Measurements from ENCODE around the gene MATN3. TPM values are rescaled to one million over a fixed set of nuclear protein-coding genes. Genes with fewer than 3 reads are reported as not detected.

MATN3 gene
- total RNA-seq, 3 donors from 2014 or later, result not detected

GRCh38 chr2:20025065-20025786, 12.8 kb upstream of the MATN3 start:
- DNase-seq (no peak), ATAC-seq (no peak)
- Mint-ChIP-seq H3K4me3 (no peak overlapping the region), H3K9me3 (peaks cover 14% of the 10 kb centered on the region), H3K27me3 (ENCODE audit: low read depth) (no peaks in the 10 kb centered on the region), H3K4me1 (ENCODE audit: low read depth) (no peaks in the 10 kb centered on the region), H3K36me3 (ENCODE audit: insufficient read depth) (peaks cover 33% of the 10 kb centered on the region)

DNA sequence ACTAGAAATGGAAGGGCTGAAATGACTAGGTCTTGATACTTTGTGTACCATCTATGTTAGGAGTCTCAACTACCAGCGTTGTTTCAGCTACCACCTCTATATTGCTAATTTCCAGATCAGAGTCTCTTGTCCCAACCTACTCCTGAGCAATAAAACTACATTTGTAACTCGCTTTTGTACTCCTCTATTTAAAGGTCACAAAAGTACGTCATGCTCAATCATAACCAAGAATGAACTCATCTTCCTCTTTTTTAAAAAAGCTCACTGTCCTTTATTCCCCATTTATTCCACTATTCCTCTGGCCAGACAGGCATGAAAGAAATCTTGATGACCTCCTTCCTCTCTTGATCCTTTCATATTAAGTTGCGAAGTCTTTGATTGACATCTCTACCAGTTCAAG, 11.2 kb upstream of the MATN3 start:
- ATAC-seq (no peak), DNase-seq (no peak)
- Mint-ChIP-seq H3K4me3 (no peak overlapping the region), H3K27me3 (ENCODE audit: low read depth) (no peaks in the 10 kb centered on the region), H3K36me3 (ENCODE audit: insufficient read depth) (peaks cover 18% of the 10 kb centered on the region), H3K9me3 (peaks cover 16% of the 10 kb centered on the region), H3K4me1 (ENCODE audit: low read depth) (no peaks in the 10 kb centered on the region)

DNA sequence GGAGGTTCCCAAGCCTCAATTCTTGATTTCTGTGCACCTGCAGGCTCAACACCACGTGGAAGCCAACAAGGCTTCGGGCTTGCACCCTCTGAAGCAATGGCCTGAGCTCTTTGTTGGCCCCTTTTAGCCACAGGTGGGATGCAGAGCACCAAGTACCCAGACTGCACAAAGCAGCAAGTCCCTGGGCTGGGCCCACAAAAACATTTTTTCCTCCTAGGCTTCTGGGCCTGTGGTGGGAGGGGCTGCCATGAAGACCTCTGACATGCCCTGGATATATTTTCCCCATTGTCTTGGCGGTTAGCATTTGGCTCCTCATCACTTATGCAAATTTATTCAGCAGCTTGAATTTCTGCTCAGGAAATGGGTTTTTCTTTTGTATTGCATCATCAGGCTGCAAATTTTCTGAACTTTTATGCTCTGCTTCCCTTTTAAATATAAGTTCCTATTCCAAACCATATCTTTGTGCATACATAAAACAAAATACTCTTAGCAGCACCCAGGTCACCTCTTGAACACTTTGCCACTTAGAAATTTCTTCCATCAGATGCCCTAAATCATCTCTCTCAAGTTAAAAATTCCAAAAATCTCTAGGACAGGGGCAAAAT, 9.0 kb upstream of the MATN3 start:
- no peak for ATAC-seq
- Mint-ChIP-seq H3K27me3 (ENCODE audit: low read depth) (no peaks in the 10 kb centered on the region), H3K4me3 (no peak overlapping the region), H3K9me3 (peaks cover 16% of the 10 kb centered on the region), H3K4me1 (ENCODE audit: low read depth) (no peaks in the 10 kb centered on the region), H3K36me3 (ENCODE audit: insufficient read depth) (peaks cover 3% of the 10 kb centered on the region)
- DNase-seq, result no peak

DNA sequence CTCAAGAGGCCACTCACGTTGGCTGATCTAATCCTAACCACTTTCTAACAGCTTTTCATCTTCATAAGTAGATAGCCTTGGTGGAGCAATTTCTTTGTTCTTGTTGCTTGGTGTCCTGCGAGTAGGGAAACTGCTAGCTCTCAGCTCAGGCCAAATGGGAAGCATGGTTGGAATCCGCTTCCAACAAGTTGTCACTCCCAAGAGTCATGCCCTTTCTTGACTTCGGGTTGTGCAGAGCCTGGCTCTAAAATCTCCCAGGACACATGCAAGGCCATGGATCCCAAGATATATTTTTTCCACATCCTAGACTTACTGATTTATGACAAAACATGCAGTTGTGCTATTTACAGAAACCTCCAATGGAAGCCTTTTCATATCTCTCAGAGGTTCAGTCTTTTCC, 7.3 kb upstream of the MATN3 start:
- ATAC-seq (no peak), DNase-seq (no peak)
- H3K4me1 Mint-ChIP-seq (ENCODE audit: low read depth), result no peaks in the 10 kb centered on the region
- H3K4me3 Mint-ChIP-seq, result no peak overlapping the region
- H3K27me3 Mint-ChIP-seq (ENCODE audit: low read depth), result peaks cover 1% of the 10 kb centered on the region
- peaks cover 16% of the 10 kb centered on the region for H3K9me3 Mint-ChIP-seq
- H3K36me3 Mint-ChIP-seq (ENCODE audit: insufficient read depth), result peaks cover 3% of the 10 kb centered on the region

DNA sequence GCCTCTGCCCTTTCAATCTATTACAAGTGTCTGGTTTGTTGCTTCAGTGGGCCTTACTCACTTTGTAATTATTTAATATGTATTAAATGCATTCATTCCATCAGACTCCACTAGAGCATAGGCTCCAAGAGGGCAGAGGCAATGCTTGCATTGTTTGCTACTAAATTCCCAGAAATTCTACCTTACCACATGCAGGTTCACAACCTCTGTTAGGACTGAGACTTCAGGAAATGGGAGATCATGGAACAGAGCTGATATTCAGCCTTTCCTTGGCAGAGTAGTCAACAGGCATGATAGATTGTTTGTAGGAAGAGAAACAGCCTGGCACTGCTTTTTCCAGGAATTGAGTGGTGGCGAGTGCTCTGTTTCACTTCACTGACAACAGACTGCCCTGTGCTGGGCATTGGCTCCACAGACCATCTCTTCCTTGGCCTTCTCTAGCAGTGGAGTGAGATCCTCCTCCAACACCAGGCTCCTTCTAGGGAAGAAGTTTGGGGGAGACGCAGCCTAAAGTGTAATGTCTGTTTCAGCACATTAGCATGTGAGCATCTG, 6.2 kb upstream of the MATN3 start:
- peaks cover 7% of the 10 kb centered on the region for H3K27me3 Mint-ChIP-seq (ENCODE audit: low read depth)
- H3K4me3 Mint-ChIP-seq, result no peak overlapping the region
- no peaks in the 10 kb centered on the region for H3K36me3 Mint-ChIP-seq (ENCODE audit: insufficient read depth)
- no peaks in the 10 kb centered on the region for H3K4me1 Mint-ChIP-seq (ENCODE audit: low read depth)
- ATAC-seq (no peak), DNase-seq (no peak)
- H3K9me3 Mint-ChIP-seq, result peaks cover 16% of the 10 kb centered on the region

DNA sequence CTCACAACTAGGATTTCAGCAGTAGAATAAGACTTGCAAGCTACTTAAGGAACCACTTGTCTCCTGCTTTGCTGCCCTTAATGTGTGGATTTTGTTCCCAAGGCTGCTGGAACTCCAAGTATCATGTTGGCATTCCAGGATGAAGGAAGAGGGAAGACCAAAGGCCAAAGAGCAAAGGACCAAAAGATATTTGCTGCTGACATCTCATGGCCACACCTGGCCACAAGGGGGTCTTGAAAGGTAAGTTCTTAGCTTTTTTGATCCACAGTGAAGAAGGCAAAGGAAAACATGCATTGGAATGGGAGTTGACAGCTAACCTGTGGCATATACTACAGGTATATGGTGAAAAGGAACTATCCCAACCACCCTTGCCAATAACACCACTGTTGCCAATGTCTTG, 3.9 kb upstream of the MATN3 start:
- Mint-ChIP-seq H3K4me1 (ENCODE audit: low read depth) (peaks cover 9% of the 10 kb centered on the region), H3K27me3 (ENCODE audit: low read depth) (peaks cover 24% of the 10 kb centered on the region), H3K36me3 (ENCODE audit: insufficient read depth) (no peaks in the 10 kb centered on the region), H3K9me3 (peaks cover 8% of the 10 kb centered on the region), H3K4me3 (no peak overlapping the region)
- ATAC-seq (no peak), DNase-seq (no peak)

- ATAC-seq, result no peak
Observed at GRCh38 chr2:20015482-20016083, 3.1 kb upstream of the MATN3 start.

DNA sequence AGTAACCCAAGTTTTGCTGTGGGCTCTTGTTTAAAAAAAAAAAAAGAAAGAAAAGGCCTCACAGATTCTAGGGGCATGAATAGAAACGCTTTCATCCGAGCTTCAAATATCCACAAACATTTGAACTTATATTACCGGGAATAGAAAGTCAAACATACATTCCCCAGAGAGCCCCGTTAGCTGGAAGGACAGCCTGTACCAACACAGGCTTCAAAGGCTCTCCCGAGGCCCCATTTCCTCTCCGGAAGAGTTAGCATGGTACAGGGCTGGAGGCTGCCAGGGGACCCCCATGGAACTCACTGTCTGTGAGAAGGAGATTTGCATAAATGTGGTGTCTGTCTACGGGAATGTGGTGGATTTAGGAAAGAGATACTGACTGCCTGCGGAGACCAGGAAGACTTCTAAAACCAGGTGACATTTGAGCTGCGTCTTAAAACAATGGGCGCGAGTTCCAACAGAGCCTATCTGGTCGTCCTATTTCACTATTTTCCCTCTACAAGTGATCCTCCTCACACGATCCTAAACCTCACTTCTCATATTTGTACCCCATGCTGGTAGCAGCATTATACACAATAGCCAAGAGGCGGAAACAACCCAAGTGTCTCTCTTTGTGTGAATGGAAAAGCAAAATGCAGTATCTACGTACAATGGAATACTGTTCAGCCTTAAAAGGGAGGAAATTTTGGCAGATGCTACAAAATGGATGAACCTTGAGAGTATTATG, 820 bp upstream of the MATN3 start:
- ATAC-seq, result no peak
- peak overlapping the region; percentile 61 for H3K4me3 Mint-ChIP-seq
- no peaks in the 10 kb centered on the region for H3K9me3 Mint-ChIP-seq
- no peaks in the 10 kb centered on the region for H3K36me3 Mint-ChIP-seq (ENCODE audit: insufficient read depth)
- no peak for DNase-seq
- H3K4me1 Mint-ChIP-seq (ENCODE audit: low read depth), result peaks cover 9% of the 10 kb centered on the region
- H3K27me3 Mint-ChIP-seq (ENCODE audit: low read depth), result peaks cover 42% of the 10 kb centered on the region

More at GRCh38 chr2:20015482-20016083, 3.1 kb upstream of the MATN3 start:
- Mint-ChIP-seq H3K36me3 (ENCODE audit: insufficient read depth) (no peaks in the 10 kb centered on the region), H3K4me3 (no peak overlapping the region), H3K4me1 (ENCODE audit: low read depth) (peaks cover 9% of the 10 kb centered on the region), H3K9me3 (peaks cover 5% of the 10 kb centered on the region), H3K27me3 (ENCODE audit: low read depth) (peaks cover 31% of the 10 kb centered on the region)
- DNase-seq, result no peak

DNA sequence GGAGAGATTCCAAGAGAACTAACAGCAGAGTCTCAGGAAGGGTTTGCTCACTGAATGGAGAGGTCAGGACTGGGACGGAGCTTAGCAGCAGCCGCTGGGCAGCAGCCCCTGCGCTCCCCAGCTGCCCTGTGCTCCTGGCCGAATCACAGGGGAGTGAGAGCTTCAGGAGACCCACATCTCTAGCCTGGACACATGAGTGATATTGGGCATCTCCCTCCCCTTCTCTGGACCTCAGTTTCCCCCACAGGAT, 511 bp downstream of the MATN3 start:
- ATAC-seq (no peak), DNase-seq (no peak)
- Mint-ChIP-seq H3K36me3 (ENCODE audit: insufficient read depth) (no peaks in the 10 kb centered on the region), H3K4me3 (peak overlapping the region; percentile 48), H3K27me3 (ENCODE audit: low read depth) (peaks cover 42% of the 10 kb centered on the region), H3K4me1 (ENCODE audit: low read depth) (peaks cover 9% of the 10 kb centered on the region), H3K9me3 (no peaks in the 10 kb centered on the region)

GRCh38 chr2:20011276-20012031, 1.0 kb downstream of the MATN3 start:
- Mint-ChIP-seq H3K9me3 (no peaks in the 10 kb centered on the region), H3K36me3 (ENCODE audit: insufficient read depth) (no peaks in the 10 kb centered on the region), H3K4me1 (ENCODE audit: low read depth) (peaks cover 9% of the 10 kb centered on the region), H3K27me3 (ENCODE audit: low read depth) (peaks cover 44% of the 10 kb centered on the region), H3K4me3 (peak overlapping the region; percentile 48)
- ATAC-seq, result no peak
- DNase-seq, result no peak

DNA sequence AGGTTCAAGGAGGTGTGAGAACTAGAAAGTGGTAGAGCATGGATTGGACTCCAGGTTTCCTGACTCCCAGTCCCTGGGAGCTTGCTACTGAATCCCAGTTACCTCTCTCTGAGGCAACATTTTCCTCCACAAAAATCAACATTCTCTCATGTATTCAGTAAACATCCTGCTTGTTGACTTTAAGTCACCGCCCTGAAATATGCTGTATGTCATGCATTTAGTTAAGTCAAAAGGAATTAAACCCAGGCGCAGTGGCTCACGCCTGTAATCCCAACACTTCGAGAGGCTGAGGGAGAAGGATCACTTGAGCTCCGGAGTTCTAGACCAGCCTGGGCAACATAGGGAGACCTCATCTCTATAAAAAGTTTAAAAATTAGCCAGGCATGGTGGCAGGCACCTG, 3.8 kb downstream of the MATN3 start:
- peaks cover 42% of the 10 kb centered on the region for H3K27me3 Mint-ChIP-seq (ENCODE audit: low read depth)
- H3K36me3 Mint-ChIP-seq (ENCODE audit: insufficient read depth), result no peaks in the 10 kb centered on the region
- DNase-seq, result no peak

DNA sequence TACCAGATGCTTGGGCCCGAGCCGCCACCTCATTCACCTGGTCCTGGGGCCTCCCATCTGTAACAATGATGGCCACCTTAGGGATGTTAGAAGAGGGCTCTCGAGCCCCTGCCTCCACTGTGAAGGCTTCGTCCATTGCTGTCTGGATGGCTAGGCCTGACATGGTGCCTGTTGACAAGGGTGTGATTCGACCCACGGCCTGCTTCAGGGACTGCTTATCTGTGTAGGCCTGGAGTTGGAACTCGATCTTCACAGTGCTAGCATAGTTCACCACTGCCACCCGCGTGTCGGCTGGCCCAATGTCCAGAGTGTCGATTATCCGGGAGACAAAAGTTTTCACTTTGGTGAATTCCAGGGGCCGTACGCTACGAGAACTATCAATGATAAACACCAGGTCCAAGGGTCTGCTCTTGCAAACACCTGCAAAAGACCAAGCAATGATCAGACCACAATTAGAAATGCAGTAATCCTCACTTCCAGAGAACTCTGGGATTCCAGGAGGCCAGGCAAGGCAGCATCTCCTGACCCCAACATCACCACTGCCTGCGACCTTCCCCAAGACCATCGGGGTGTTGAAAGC, 6.5 kb downstream of the MATN3 start:
- no peaks in the 10 kb centered on the region for H3K4me1 Mint-ChIP-seq (ENCODE audit: low read depth)
- H3K9me3 Mint-ChIP-seq, result no peaks in the 10 kb centered on the region
- H3K4me3 Mint-ChIP-seq, result no peak overlapping the region
- no peaks in the 10 kb centered on the region for H3K36me3 Mint-ChIP-seq (ENCODE audit: insufficient read depth)
- H3K27me3 Mint-ChIP-seq (ENCODE audit: low read depth), result peaks cover 28% of the 10 kb centered on the region
- DNase-seq, result no peak
- no peak for ATAC-seq

More for the DNA sequence above, 3.8 kb downstream of the MATN3 start:
- peaks cover 9% of the 10 kb centered on the region for H3K4me1 Mint-ChIP-seq (ENCODE audit: low read depth)
- no peak for ATAC-seq
- H3K4me3 Mint-ChIP-seq, result no peak overlapping the region
- H3K9me3 Mint-ChIP-seq, result no peaks in the 10 kb centered on the region

- no peak for ATAC-seq
- Mint-ChIP-seq H3K36me3 (ENCODE audit: insufficient read depth) (no peaks in the 10 kb centered on the region), H3K4me1 (ENCODE audit: low read depth) (no peaks in the 10 kb centered on the region), H3K4me3 (no peak overlapping the region), H3K9me3 (no peaks in the 10 kb centered on the region), H3K27me3 (ENCODE audit: low read depth) (peaks cover 20% of the 10 kb centered on the region)
- no peak for DNase-seq
Observed at GRCh38 chr2:20005067-20005627, 7.3 kb downstream of the MATN3 start.
